Activated T-helper 1 cell treated with anti-CD3 and anti-CD28 coated beads, Interleukin-12 subunit alpha, Interleukin-12 subunit beta, Interleukin-2, Interleukin-4 antibody, amounts not matched to agents 30 ng/mL and 10 ng/mL and 1 ng/mL, durations not matched to agents 14 hours and 24 hours and 36 hours (primary cell): ENCODE data around the gene TBC1D22A. TPM values are rescaled to one million over a fixed set of nuclear protein-coding genes. Genes with fewer than 3 reads are reported as not detected.

Experiments
- DNase-seq: peaks from one replicate; pipeline ENCODE4 v3.0.0; 2021; ENCODE audit warnings: low spot score
- H3K27ac Mint-ChIP-seq: one replicate; pipeline ENCODE4 v1.8.0; 2021; ENCODE audit warnings: mild to moderate bottlenecking, mixed read lengths
- H3K27me3 Mint-ChIP-seq: one replicate; pipeline ENCODE4 v1.8.0; 2022; ENCODE audit warnings: mild to moderate bottlenecking, moderate library complexity, mixed read lengths; ENCODE audit not compliant: insufficient read depth
- H3K36me3 Mint-ChIP-seq: one replicate; pipeline ENCODE4 v1.8.0; 2021; ENCODE audit warnings: low read depth, mixed read lengths
- H3K4me1 Mint-ChIP-seq: one replicate; pipeline ENCODE4 v1.8.0; 2021; ENCODE audit warnings: low read depth, mixed read lengths
- H3K4me3 Mint-ChIP-seq: one replicate; pipeline ENCODE4 v1.8.0; 2021; ENCODE audit warnings: mild to moderate bottlenecking, moderate library complexity, mixed read lengths
- H3K9me3 Mint-ChIP-seq: one replicate; pipeline ENCODE4 v1.8.0; 2021; ENCODE audit warnings: mixed read lengths
- intact Hi-C: fragments of 100-400 bp; cut with micrococcal nuclease; formaldehyde crosslinking; loops from one replicate; pipeline ENCODE4 v1.15.1; 2024
- total RNA-seq: library from RNA; stranded (reverse); gene quantifications from 2 replicates; pipeline ENCODE4 v1.2.3, GENCODE V29; 2022

The TBC1D22A gene
- total RNA-seq, 1 donor from 2014 or later, result 42.4 TPM

DNA sequence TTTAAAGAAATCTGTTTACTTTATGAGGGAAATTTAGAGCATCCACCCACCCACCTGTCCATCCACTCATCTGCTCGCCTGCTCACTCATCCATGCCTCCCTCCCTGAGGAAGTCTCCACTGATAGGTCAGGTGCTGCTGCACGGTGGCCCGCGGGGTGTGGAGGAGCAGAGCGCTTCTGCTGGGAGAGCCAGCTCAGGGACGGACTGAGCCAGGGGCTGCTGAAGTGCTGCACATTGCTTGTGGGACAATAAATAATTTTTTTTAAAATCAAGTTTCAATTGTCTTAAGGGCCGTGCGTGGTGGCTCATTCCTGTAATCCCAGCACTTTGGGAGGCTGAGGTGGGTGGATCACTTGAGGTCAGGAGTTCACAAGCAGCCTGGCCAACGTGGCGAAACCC, 148.9 kb downstream of the TBC1D22A start:
- no peaks in the 10 kb centered on the region for H3K9me3 Mint-ChIP-seq
- DNase-seq, result no peak
- no peaks in the 10 kb centered on the region for H3K4me1 Mint-ChIP-seq

DNA sequence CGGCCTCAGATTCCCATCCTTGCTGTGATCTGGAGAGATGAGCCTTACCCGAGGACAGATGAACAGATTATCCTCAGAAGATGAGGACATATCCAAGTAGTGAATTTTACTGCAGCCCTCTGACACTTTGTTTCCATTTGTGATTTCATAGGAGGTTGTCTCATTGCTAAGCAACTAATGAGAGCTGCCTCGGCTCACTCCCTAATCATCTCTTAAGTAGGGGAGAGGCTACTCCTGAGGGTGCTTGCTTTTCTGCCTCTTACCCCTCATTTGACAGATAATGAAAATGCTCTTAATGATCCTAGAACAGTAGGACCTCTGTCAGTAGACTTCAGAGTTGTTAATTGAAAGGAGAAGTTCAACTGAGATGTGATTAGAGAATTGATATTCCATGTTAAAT, 150.9 kb downstream of the TBC1D22A start:
- H3K27ac Mint-ChIP-seq, result no peak overlapping the region

More for the DNA sequence above, 148.9 kb downstream of the TBC1D22A start:
- Mint-ChIP-seq H3K27me3 (no peaks in the 10 kb centered on the region), H3K27ac (no peak overlapping the region), H3K4me3 (no peak overlapping the region), H3K36me3 (peaks cover 8% of the 10 kb centered on the region)
- intact Hi-C loops, result no loop called here

DNA sequence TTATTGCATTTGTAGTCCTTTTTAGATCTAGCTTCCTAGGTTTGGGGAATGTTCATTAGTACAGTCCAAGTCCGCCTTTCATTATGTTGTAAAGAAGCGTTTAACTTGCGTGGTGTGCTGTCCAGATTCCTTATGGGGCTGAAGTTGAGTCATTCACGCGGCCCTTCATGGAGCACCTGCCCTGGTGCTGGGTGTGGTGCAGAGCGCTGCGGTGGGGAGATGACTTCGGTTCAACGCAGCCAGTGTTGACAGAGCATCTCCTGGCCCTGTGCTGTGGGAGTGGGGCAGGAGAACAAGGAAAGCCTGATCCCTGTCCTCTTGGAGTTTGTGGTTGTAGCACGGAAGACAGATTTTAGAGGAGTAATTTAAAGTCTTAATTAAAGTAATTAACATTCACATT, 152.0 kb downstream of the TBC1D22A start:
- no peaks in the 10 kb centered on the region for H3K9me3 Mint-ChIP-seq
- H3K27me3 Mint-ChIP-seq, result no peaks in the 10 kb centered on the region
- H3K36me3 Mint-ChIP-seq, result peaks cover 17% of the 10 kb centered on the region
- no peak overlapping the region for H3K4me3 Mint-ChIP-seq
- no peak for DNase-seq
- H3K4me1 Mint-ChIP-seq, result no peaks in the 10 kb centered on the region
- intact Hi-C loops, result no loop called here
- H3K27ac Mint-ChIP-seq, result no peak overlapping the region

More for the DNA sequence above, 150.9 kb downstream of the TBC1D22A start:
- H3K36me3 Mint-ChIP-seq, result peaks cover 12% of the 10 kb centered on the region
- intact Hi-C loops, result no loop called here
- H3K27me3 Mint-ChIP-seq, result no peaks in the 10 kb centered on the region
- no peak overlapping the region for H3K4me3 Mint-ChIP-seq
- no peaks in the 10 kb centered on the region for H3K9me3 Mint-ChIP-seq
- no peak for DNase-seq
- H3K4me1 Mint-ChIP-seq, result no peaks in the 10 kb centered on the region

DNA sequence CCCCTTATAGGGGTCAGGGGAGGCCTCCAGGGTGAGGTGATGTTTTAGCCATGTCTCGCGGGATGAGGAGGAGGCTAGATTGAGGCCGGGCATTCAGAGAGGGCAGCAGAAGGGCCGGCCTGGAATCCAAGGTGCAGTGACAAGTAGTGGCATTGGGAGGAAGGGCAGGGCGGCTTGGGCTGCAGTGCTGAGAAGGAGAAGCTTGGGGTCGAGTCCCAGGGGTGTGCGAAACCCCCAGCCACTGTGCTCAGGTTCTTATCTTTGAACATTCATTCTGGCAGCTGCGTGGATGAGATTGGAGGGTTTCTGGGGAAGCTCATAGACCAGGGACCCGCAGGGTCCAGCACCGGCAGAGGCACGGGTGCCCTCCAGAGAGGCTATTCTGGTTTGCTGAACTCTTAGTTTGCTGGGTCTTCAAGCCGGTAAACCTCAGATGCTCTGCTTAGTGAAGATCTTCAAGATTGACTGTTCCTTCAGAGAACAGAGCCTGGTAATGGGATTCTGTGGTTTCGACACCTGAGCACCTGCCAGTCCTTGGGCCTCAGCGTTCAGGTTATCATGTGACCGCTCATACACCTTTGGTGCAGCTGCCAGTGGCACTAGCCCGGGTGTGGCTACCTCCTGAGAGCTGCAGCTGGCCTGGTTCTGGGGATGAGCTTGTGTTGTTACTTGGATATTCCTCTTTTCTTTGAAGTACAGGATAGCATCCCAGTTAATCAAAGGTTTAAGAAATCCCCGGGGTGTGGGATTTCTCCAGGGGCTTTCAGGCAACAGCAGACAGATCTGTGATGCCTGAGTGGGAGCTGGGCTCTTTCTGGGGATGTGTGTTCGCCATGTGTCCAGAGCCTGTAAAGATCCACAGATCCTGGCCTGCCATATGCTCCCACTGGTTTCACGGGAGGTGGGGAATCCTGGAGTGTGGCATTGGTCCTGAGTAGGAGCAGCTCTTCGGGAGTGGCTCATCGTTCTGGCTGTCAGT, 152.8 kb downstream of the TBC1D22A start:
- intact Hi-C loops, result no loop called here
- Mint-ChIP-seq H3K4me3 (no peak overlapping the region), H3K27me3 (no peaks in the 10 kb centered on the region), H3K4me1 (no peaks in the 10 kb centered on the region), H3K36me3 (peaks cover 17% of the 10 kb centered on the region), H3K9me3 (no peaks in the 10 kb centered on the region), H3K27ac (no peak overlapping the region)
- no peak for DNase-seq

DNA sequence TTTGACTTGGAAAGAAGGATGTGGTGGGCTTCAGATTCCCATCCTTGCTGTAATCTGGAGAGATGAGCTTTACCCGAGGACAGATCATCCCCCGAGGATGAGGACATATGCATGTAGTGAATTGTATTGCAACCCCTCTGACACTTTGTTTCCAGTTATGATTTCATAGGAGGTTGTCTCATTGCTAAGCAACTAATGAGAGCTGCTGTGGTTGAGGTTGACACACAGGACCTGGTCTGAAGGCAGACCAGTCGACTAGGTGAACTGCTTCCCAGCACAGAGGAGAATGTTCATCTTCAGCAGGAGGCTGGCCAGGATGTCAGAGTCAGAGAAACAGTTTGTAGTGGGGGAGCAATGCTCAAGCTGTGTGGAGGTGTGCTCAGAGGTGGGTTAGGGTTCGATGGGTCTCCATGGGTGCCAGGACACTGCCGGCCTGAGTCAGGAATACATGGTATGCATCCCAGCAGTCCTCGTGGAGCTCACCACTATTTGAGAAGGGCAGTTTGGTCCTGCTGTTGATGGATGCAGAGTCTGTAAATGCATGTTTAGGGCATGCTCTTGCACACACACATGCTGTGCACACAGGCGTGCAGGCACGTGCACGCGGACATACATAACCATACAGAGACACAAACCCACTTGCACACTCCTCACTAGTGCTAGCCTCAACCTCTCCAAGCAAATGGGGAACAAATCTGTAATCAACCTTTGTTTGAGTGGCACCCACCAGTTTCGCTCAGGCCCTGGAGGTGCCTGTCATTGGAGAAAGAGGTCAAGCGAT, 153.7 kb downstream of the TBC1D22A start:
- Mint-ChIP-seq H3K27me3 (no peaks in the 10 kb centered on the region), H3K4me1 (no peaks in the 10 kb centered on the region), H3K4me3 (no peak overlapping the region), H3K27ac (no peak overlapping the region), H3K9me3 (peaks cover under 1% of the 10 kb centered on the region), H3K36me3 (peaks cover 18% of the 10 kb centered on the region)
- no peak for DNase-seq
- intact Hi-C loops, result no loop called here

DNA sequence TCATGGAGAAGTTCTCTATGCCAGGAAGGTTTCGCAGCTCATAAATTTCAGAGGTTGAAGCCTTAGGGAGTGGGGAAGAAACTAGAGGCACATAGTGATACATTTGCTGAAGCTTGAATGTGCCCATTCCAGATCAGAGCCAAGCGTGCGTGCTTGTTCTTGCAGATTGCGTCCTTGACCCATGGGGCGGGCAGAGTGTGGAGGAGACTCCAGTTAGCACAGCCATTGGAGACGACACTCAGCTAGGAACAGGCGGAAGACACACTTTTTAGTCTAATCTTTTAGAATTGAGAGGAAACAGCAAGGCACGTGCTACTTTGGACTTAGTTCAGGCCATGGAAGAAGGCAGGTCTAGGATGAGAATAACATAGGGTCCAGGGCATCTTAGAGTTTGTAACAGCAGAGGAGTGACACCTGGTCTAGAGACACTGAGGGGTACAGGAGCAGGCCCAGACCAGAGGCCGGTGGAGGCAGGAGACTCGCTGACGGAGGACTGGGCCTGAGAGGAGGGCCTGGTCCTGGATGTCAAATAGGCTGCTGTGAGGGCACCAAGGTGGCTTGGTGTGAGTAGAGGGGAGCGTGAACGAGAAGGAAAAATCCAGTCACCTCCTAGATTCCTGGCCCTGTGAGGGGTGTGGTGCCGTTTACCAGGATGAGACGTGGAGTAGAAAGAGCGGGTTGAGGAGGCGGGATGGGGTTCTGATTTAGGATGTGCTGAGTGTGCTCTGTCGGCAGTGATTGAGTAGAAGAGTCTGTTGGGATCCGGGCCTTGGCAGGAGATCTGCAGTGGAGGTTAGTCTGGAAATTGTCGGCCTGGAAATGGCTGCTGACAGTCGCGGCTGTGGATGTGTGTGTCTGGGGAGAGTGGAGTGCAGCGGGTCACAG, 154.7 kb downstream of the TBC1D22A start:
- H3K4me1 Mint-ChIP-seq, result peaks cover 7% of the 10 kb centered on the region
- H3K4me3 Mint-ChIP-seq, result no peak overlapping the region
- peaks cover 27% of the 10 kb centered on the region for H3K36me3 Mint-ChIP-seq
- no peaks in the 10 kb centered on the region for H3K27me3 Mint-ChIP-seq
- peaks cover 9% of the 10 kb centered on the region for H3K9me3 Mint-ChIP-seq
- intact Hi-C loops, result no loop called here
- no peak overlapping the region for H3K27ac Mint-ChIP-seq
- no peak for DNase-seq

DNA sequence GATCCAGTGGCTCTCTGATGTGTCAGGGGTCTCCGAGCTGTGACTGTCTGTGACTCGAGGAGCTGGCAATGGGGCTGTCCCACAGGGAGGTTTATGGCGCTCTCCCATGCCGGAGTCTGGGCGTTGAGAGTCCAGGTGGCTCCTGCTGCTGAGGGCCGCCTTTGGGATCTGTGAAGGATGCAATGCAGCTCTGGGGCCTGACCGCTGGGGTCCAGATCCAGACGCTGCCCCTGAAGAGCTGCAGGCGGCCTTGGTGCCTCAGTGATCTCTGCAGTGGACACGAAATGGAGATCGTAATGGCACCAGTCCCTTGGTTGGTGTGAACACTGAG, 155.3 kb downstream of the TBC1D22A start:
- Mint-ChIP-seq H3K4me1 (peaks cover 7% of the 10 kb centered on the region), H3K27ac (no peak overlapping the region), H3K4me3 (no peak overlapping the region), H3K9me3 (peaks cover 10% of the 10 kb centered on the region), H3K27me3 (no peaks in the 10 kb centered on the region), H3K36me3 (peaks cover 29% of the 10 kb centered on the region)
- intact Hi-C loops, result no loop called here
- no peak for DNase-seq

DNA sequence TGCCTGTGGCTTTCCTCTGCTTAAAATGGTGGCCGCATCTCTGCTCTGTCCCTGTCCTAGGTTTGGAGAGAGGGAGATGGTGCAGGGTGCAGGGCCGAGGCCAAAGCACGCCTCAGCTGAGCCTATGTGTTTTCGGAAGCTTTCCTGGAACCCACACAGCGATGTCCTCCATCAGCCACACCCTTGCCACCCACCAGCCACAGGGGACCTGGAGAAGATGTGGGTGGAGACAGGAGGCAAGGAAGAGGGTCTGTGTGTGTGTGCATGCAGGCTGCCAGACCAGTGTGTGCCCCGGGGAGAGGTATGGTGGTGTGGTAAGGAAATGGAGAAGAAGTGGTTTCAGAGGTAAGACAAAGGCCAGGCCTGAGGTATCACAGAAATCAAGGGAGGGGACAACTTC, 155.7 kb downstream of the TBC1D22A start:
- no peak for DNase-seq

DNA sequence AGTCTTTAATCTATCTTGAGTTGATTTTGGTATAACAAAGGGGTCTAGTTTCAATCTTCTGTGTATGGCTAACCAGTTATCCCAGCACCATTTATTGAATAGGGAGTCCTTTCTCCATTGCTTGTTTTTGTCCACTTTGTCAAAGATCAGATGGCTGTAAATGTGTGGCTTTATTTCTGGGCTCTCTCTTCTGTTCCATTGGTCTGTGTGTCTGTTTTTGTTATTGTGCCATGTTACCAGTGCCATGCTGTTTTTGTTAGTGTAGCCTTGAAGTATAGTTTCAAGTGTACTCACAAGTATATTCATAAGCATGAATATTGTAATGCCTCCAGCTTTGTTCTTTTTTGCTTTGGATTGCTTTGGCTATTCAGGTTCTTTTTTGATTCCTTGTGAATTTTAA, 159.6 kb downstream of the TBC1D22A start:
- Mint-ChIP-seq H3K36me3 (peaks cover 24% of the 10 kb centered on the region), H3K27me3 (no peaks in the 10 kb centered on the region), H3K27ac (no peak overlapping the region), H3K4me3 (no peak overlapping the region), H3K9me3 (peaks cover 10% of the 10 kb centered on the region), H3K4me1 (peaks cover 7% of the 10 kb centered on the region)
- DNase-seq, result no peak
- intact Hi-C loops, result no loop called here

More for the DNA sequence above, 155.7 kb downstream of the TBC1D22A start:
- intact Hi-C loops, result no loop called here
- H3K9me3 Mint-ChIP-seq, result peaks cover 10% of the 10 kb centered on the region
- no peaks in the 10 kb centered on the region for H3K27me3 Mint-ChIP-seq
- H3K4me3 Mint-ChIP-seq, result no peak overlapping the region
- peaks cover 28% of the 10 kb centered on the region for H3K36me3 Mint-ChIP-seq
- peak overlapping the region; percentile 10 for H3K27ac Mint-ChIP-seq
- H3K4me1 Mint-ChIP-seq, result peaks cover 7% of the 10 kb centered on the region

DNA sequence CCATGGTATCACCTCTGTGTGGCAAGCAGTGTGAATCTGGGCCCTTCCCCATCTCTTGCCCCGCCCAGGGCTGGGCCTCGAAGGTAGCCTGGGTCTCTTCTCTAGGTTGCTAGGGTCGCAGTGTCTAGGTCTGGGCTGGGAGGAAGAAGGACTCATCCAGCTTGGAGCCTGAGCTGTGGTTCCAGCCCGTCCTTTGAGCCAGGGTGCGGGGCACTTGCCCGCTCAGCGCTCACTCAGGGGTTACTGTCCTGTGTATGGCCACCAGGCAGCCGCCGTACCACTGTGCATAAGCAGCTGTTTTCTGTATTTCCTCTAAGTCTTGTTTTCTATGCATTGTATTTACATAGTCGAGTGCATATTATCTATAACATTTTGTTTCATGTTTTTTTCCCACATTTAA, 160.9 kb downstream of the TBC1D22A start:
- Mint-ChIP-seq H3K27ac (no peak overlapping the region), H3K9me3 (peaks cover 10% of the 10 kb centered on the region), H3K27me3 (no peaks in the 10 kb centered on the region), H3K4me1 (peaks cover 7% of the 10 kb centered on the region), H3K36me3 (peaks cover 19% of the 10 kb centered on the region), H3K4me3 (no peak overlapping the region)
- intact Hi-C loops, result no loop called here
- no peak for DNase-seq

DNA sequence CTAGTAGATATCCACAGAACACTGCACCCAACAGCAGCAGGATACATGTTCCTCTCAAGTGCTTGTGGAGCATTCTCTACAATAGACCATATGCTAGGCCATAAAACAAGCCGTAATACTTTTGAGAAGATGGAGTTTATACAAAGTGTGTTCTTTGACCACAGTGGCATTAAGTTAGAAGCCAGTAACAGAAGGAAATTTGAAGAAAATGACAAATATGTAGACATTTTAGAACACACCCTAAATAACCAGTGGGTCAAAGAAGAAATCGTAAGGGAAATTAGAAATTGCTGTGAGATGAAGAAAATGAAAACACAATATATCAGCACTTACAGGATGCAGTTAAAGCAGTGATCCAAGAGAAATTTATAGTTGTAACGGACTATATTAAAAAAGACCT, 163.4 kb downstream of the TBC1D22A start:
- no peak overlapping the region for H3K4me3 Mint-ChIP-seq
- peaks cover 7% of the 10 kb centered on the region for H3K4me1 Mint-ChIP-seq
- intact Hi-C loops, result no loop called here
- peaks cover 16% of the 10 kb centered on the region for H3K36me3 Mint-ChIP-seq
- no peaks in the 10 kb centered on the region for H3K27me3 Mint-ChIP-seq
- H3K27ac Mint-ChIP-seq, result no peak overlapping the region
- DNase-seq, result no peak
- H3K9me3 Mint-ChIP-seq, result peaks cover 10% of the 10 kb centered on the region

DNA sequence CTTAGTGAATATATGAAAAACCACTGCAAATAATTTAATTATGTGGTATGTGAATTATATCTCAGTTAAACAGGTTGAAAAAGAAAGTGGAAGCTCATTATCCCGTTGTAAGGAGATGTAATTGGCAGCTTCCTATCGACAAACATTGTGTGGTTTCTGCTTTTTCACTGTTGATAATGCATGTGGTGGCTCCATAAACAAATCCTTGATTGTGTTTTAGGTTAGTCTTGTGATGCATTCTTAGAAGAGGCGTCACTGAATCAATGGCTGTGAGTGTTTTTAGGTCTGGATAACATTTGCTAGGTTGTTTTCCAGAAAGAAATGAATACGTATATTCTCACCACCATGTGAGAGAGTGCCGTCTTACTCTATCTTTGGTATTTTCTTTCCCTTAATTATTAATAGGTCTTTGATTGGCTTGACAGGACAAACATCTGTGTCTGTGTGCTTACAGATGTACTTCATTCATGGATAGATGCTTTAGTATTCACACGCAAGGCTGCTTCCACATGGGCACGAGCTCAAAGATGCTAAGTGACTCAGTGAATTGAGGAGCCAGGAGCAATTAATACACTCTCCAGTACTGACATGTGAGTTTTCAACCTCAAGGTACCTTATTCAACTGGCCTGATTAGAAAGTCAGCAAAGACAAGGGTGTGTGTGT, 166.7 kb downstream of the TBC1D22A start:
- Mint-ChIP-seq H3K27ac (no peak overlapping the region), H3K9me3 (no peaks in the 10 kb centered on the region), H3K27me3 (no peaks in the 10 kb centered on the region), H3K36me3 (peaks cover 12% of the 10 kb centered on the region), H3K4me1 (no peaks in the 10 kb centered on the region), H3K4me3 (no peak overlapping the region)
- no peak for DNase-seq
- intact Hi-C loops, result no loop called here
